Activated naive CD4-positive, alpha-beta T cell treated with Interleukin-2 at 50 U/mL for 16 hours (primary cell): ENCODE measurements around the gene ITSN2.

Source experiments
- DNase-seq: peaks from one replicate; pipeline ENCODE4 v3.0.0-alpha.2; 2020

ITSN2 gene

DNA sequence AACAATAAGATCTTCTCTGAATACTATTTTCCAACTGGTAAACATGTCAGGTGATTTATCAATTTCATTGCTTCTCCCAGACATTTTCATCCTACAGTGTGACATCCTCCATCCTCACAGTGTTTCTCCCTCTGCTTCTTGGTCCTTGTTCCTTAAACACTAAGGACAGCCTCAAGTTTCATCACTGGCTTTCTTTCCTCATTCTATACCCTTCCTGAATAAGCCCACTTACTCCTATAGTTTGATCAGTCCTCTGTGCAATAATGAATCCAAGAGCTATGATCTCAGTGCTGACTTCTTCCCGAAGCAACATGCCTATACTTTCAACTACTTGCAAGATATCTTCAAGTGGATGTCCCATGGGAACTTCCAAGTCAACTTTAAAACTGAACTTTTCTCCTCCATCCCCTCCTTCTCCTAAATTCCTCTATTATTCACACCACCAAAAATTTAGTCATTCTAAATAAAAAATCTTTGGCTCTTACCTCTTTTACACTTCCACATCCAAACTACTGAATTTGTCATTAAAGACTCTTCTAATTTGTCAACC, 97.8 kb downstream of the ITSN2 start:
- DNase-seq, result no peak

DNA sequence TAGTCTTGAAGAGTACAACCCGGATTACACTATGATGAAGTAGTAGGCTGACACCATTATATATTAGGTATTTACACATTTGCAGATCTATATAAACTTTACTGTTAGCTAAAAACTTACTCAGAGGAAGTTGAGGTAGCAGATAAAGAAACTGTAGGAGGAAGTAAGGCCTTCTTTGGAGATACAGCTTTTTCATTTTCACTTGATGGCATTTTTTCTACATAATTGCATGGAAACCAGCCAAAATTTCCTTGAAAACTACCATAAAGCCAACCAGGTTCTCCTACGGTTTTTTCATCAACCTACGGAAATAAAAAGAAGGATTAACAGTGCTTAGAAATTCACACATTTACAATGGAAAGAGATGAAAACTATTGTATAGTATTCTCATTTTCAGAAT, 98.9 kb downstream of the ITSN2 start:
- DNase-seq, result no peak

DNA sequence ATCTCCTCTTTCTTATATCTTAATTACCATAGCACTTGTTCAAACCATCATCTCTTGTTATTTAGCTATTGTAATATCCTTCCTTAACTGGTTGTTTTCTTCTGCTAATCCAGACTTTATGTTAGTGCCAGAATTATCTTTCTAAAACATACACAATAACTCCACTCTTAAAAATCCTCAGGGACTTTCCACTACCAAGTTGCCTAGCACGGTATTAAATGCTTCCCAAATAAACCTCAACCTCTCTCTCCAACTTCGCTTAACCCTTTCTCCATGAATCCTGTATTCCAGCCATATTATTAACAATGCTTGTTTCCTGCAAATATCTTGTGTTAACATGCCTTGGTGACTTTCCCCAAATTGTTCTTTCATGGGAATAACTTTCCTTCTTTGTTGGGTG, 101.0 kb downstream of the ITSN2 start:
- DNase-seq, result no peak

DNA sequence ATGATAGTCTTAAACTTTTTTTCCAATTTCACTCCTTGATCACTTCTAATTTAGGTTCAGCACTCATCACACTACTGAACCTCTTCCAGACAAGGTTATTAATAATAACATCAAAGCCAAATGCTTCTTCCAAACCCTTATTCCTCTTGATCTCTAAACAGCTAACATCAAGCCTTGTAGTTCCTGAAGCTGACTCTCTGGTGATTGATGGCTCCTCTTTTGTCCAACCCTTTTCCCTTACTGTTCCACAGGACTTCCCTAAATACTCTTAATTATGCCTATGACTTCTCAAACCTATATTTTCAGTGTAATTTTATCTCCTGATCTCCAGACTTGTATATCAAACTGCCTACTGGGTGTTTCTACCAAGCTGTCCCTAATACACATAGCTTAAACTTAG, 101.6 kb downstream of the ITSN2 start:
- no peak for DNase-seq

DNA sequence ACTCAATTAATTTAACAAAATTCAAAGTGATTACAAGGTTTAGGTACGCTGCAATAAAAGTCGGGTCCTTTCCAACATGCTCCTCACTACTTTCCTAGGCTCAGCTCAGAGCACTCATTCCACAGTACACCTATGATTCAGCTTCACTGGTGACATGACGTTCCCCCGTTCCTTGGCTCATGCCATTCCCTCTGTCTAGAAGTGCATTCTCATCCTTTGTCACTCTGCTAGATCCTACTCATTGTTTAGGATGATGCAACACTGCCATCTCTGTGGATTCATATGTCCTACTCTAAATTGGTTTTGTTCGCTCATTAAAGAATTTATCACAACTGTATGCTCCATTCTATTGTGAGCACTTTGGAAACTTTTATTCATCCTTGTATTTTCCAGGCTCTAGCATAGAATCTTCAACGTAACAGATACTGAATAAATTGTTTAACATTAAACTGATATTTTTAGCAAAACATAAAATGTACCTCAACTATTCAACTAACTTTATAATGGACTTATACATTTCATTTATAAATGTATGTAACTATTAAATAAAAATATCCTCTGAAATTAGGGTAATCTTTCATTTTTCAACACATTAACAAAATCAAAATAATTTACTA, 106.9 kb downstream of the ITSN2 start:
- DNase-seq, result no peak

DNA sequence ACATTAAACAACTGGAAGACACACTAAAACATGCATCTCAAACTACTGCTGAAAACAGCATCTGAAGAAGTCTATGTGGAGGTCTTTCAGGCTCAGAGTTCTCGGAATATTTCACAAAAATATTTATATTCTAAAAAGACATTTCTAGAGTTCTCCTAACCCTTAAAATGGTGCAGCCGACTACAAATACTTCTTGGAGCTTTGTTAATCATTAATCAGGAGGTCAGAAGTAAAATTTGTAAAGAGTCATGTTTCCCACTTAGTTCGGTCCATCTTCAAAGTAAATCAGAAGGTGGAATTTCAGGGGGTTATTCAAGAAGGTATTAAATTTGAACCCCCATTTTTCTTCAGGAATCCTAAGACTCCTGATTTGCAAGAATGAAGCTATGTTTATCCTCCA, 112.7 kb downstream of the ITSN2 start:
- no peak for DNase-seq

DNA sequence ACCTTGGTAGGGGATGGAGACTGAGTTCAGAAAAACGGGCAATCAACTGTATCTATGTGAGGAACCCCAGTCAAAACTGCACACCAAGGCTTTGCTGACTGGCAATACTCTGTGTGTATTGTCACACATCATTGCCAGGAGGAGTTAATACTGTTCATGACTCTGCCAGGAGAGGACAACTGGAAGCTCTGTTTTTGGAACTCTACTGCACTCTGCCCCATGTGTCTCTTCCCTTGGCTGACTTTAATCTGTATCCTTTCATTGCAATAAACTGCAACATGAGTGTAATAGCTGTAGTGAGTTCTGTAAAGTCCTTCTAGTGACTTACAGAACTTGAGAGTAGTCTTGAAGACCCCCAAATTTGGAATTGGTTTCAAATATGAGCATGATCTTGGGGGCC, 113.2 kb downstream of the ITSN2 start:
- no peak for DNase-seq

DNA sequence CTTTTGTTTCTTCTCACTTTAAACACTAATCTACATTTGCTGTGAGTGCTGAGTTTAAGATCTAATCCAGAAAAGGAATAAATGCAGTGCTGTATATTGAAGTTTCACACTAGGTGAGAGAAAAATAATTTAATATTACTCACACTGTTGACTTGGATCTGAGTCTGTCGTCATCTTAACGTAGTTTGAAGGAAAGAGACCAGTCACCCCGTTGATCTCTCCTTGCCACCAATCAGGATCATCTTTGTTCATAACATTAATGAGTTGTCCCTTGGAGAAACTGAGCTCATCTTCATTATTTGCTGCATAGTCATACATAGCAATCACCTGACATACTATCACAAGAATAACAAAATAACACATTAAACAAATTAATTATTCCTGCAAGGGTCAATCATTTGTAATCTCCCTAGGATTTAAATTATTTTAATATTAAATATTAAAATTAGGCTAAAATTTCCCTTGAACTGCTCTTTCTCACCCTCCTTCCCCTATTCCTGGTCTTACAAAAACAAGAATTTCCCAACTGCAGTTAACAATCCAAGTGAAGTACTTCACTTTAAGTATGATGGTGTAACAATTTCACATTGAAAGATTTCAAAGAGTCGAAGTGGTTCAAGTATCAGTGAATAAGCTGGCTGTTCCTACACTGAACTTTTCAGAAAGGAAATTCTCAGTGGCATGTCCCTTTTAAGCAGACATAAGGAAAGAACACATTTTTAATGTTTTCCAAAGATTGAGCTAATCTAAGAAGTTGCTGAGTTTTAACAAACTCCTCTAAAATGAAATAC, 114.2 kb downstream of the ITSN2 start:
- DNase-seq, result no peak

DNA sequence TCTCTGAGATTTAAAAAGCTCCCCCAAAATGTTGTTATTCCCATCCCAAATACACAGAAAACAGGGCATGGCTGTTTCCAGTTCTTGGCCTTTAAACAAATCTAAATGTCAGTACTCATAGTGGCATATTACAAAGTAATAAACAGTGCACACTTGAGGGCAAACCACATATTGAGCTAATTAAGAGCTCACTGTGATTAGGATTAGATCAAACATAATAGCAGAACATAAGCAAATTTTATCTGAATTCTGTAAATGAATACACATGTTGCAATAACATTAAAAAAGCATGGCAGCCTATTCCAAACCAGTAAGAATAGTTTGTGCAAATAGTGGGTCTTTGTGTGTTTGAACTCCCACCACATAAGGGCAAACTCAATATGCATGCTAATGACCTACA, 118.8 kb downstream of the ITSN2 start:
- no peak for DNase-seq

DNA sequence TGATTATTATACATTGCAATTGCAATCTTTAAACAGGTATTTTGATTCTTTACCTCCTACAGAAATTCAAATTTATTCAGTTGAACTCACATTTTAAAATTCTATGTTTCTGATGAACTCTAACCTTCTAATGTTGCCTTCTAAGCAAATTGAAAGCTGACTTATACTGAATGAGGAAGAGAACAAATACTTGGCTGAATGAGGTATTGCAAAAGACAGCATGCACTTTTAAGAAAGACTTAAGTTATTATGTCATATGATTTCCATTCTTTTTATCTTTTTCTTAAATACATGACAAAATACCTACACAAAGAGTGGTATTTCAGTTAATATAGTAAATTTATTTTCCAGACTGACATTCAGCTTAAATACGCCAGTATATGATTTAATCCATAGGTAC, 120.8 kb downstream of the ITSN2 start:
- no peak for DNase-seq

DNA sequence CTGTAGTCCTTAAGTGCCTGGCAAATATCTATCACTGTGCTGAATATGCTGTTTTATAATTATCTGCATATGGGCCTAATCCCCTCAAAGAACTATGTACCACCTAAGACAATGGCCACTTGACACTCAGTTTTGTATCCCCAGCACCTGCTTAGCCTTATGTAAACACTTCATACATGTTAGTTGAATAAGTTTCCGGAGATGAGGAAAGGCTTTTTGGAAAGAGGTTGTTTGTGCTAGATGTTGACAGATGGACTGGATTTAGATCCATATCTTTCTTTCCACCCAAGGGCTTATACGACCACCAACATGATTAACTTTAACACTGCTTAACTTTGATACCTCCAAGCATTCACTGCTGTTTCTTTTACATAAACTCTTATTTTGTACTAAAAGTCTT, 122.2 kb downstream of the ITSN2 start:
- no peak for DNase-seq

DNA sequence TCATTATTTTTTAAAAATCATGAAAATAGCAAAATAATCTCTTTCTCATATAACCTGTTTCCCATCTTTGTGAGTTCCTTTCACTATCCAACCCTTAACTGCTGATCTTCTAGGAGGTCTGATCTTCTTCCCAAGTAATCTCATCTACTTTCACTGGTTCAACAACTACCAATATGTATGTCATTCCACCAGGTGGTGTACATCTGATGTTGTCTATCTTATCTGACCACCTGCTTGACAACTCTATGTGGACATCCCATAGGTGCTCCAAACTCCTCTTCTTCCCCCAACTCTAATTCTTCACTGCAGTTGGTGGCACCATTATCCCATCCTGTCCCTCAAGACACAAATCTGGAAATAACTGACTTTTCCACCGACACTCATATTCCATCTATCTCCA, 123.0 kb downstream of the ITSN2 start:
- DNase-seq, result no peak

DNA sequence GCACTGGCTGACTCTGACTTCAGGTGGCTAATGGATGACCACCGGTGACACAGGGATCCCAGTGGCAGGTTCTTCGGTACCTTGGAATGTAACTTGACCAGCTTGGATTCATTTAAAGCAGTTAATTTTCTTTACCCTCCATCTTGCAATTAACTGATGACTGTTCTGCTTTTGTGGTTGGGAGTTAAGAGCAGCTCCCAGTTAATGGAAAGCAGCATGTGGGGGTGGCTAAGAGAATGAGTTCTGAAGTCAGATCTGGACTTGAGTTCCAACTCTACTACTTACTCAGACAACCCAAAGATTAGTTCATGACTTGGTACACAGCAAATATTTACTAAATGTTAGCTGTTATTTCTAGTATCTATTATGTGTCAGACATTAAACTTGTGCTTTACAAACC, 127.0 kb downstream of the ITSN2 start:
- no peak for DNase-seq

DNA sequence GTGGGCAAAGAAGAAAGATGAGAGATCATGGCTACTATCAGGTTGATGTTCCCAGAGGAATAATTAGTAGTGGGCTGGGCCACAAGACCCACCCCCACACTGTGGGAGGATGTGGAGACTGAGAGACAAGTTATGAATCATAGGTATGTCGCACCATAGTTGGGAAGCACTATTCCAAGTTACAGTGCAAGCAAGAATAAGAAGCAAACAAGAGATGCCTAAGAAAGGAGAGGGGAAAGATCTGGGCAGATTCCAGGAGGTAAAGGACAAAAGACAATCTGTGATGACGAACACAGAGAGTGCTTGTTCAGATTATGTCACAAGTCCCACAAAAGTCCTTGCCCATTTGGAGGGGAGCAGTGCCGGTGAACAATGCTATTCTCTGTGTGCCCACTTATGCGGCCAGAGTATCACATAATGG, 128.9 kb downstream of the ITSN2 start:
- no peak for DNase-seq

DNA sequence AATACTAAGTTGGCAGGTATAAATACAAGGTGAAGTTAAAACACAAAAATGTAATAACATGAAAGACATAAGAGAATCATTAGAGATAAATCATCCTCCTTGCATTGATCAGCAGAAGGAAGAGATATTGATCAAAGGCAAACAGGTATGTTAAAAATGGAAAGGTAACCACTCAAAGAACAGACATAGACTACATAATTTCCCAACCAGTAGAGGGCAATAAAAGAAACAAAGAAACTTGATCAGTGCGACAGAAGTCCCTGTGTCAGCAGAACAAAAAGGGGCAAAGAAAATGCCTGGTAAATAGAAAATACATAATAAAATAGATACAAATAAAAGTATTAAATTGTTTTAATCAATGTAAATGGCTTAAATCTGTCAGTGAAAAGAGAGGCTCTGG, 131.9 kb downstream of the ITSN2 start:
- DNase-seq, result no peak

DNA sequence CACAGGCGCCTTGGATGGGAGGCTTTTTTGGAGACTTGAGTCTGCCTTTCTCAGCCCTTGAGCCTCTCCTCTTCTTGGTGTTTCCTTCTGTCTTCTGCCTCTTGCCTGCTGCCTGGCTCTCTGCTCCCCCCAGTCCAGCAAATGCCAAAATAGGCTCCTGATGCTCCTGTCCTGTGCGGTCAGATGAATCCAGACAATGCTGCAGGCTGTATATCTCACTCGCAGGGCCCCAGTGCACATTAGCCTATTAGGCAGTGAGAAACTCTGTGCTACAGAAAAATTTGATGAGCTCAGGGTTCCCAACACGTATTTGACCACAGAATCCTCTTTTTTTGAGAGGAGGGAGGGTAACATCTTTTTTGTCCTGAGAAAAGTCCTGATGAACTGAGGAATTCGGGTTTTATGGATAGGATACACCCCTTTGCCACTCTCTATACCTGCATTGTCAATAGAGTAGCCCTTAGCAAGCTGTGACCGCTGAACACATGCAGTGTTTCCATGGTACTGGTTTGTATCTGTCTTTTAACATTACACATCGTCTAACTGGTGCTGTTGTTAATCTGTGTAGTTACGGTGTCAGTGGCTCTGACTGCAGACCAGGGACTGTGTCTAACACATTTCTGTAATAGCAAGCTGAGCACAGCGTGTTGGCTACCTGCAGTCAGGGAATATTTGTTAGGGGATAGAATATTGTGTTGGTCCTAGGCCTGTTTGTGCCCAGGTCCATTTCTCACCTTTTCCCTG, 134.7 kb downstream of the ITSN2 start:
- no peak for DNase-seq

DNA sequence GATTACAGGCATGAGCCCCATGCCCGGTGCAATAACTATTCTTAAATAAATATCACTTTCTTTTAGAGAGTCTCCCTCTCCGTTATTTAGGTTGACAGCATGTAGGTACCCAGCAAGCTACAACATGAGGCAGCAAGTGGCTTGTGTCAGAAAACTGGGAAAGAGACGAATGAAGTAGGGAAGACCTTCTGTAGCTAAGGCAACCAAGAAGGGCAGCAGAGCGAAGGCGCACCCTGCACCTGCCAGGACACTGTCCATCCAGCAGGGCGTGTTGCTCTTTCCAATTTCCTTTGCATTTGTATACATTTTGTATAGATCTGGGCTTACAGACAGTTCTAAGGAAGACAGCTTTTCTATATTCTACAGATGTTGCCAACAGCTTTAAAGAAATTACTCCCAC, 137.4 kb downstream of the ITSN2 start:
- no peak for DNase-seq

DNA sequence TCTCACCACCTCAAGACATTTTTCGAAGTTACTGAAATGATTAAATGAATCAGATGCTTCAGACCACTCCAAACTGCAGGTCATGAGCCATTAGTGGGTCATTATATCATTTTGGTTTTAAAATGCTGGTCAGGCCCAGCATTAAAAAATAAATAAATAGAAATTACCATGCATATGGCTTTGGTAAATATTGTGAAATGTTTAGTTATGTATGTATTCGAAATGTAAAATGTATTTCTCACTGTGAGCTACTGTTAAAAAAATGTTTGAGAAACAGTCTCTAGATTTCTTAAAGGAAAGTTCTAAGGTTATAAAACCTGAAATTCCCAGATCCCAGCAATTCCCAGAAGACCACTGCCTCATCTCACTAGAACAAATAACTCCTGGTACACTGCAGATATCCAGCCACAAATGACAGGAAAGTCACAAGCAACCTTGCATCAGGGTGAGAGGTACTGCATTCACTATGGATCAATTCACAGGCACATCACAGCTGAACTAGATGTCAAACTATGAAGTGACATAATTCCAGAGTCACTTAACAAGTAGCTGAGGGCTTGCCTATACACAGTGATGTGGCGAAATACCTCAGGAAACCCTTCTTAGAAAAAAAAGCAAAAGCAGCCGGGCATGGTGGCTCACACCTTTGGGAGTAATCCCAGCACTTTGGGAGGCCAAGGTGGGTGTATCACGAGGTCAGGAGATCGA, 138.8 kb downstream of the ITSN2 start:
- no peak for DNase-seq

DNA sequence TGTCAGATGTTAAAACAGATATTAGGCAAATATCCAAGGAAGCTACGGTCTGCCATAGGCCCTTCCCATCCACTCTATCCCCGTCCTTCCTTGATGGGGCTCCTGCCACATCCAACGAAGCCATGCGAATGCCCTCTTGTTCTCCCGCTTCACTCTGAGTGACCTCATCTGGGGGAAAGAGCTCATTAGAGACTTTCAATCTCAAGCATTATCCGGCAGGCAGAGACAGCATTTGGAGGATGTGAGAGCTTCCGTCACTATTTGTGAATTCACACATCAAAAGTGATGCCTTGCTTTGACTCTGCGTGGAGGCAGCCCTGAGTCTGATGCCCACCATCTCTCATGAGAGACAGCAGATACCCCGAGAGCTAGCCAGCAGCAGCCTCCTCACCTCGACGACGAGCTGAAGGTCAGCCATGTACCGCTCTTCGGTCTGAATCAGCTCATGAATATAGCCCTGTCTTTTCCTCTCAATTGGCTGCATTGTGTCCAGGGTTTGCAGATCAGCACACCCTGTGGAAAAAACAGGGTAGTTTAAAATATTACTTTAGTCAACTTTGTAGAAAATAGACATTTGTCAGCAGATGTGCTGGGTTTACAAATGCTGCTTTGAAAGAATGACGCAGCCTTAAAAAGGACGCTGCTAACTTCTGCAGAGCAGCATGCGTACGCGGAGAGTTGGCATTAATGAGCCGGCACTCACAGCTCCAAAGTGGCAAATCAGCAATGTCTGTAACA, 139.6 kb downstream of the ITSN2 start:
- no peak for DNase-seq

DNA sequence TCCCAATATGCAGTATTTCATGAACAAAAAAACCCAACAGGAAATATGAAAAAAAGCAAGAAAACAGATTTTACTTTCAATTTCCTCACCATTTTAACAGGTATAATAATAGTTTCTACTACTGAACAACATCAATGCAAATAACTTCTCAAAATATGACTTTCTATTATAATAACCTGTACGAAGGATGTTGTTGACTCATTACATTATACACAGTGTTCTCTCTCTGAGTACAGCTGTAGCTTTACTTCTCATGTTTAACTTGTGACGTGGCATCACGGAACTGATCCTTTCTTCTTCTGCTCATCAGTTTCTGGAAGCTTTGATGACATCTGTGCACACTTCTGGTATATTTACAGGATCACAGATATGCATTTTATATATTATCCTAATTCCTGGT, 145.5 kb downstream of the ITSN2 start:
- DNase-seq, result no peak

DNA sequence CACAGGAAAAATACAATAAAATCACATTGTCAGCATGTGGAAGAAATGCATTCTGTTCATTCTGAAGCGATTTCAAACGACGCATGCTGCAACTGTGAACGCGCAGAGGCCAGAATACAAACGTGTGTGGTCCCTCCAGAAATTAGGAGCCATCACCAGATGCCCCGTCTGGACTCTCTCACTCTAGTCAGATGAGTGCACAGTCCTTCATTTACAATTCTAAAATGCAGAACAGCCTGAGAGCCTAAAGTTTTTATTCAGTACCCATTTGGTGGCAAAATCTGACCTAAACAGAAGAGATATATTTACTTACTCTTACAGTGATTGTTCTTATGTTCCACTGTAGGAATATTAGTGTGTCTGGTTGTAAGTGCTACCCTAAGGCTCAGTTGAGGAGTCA, 148.9 kb downstream of the ITSN2 start:
- no peak for DNase-seq

DNA sequence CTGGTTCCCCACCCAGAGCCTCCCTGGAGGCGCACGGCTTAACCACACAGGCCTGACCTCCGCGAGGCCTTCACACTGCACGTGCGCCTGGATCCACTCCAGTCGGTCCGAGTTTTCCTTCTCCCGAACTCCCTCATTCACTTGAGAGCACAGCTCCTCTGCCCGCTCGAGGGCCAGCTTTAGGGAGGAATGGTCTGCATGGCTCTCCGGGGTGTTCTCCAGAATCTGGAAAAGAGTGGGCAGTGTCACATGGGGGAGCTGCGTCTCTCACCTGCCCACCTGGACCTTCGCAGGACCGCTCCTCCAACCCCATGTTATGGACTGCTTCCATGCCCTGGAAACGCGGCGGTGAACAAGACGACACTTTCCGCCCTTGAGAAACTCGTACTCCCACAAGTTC, 149.6 kb downstream of the ITSN2 start:
- DNase-seq, result no peak

DNA sequence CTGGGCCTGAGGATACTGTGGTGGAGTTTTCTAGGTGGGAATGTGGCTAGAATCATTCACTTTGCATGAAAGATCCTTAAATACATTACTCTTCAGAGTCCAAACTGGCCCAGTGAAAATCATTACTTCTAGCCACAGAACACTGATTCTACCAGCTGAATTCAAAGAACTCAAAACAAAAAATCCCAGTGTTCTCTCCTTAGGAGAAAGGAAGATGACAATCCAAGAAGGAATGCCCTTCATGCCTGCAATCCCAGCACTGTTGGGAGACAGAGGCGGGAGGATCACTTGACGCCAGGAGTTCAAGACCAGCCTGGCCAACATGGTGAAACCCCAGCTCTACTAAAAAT, 150.3 kb downstream of the ITSN2 start:
- DNase-seq, result no peak
